GM21723 (cell line): ENCODE data around the gene IRS2.

Experiments used
- ATAC-seq: cut with Tn5 transposase; IDR thresholded peaks from one replicate; pipeline ENCODE4 v1.9.1; 2021; ENCODE audit warnings: mild to moderate bottlenecking, moderate library complexity; ENCODE audit not compliant: unreplicated experiment

The IRS2 gene

GRCh38 chr13:109803825-109804224 is 17.4 kb upstream of the IRS2 start:
- no peak for ATAC-seq

GRCh38 chr13:109802936-109803335 is 16.6 kb upstream of the IRS2 start:
- ATAC-seq = no peak

GRCh38 chr13:109795011-109795410 is 8.6 kb upstream of the IRS2 start:
- ATAC-seq = no peak

- no peak for ATAC-seq
Observed at GRCh38 chr13:109794095-109794494, 7.7 kb upstream of the IRS2 start.

GRCh38 chr13:109792416-109793059 is 6.2 kb upstream of the IRS2 start:
- no peak for ATAC-seq

GRCh38 chr13:109790942-109791605 is 4.7 kb upstream of the IRS2 start:
- ATAC-seq = no peak

GRCh38 chr13:109790086-109790485 is 3.7 kb upstream of the IRS2 start:
- ATAC-seq = no peak

GRCh38 chr13:109789262-109789661 is 2.9 kb upstream of the IRS2 start:
- no peak for ATAC-seq

GRCh38 chr13:109788372-109789111 is 2.2 kb upstream of the IRS2 start:
- no peak for ATAC-seq

GRCh38 chr13:109787135-109787954 is 962 bp upstream of the IRS2 start:
- peak; percentile 17 for ATAC-seq

GRCh38 chr13:109785892-109786450 is 412 bp downstream of the IRS2 start:
- peak; percentile 17 for ATAC-seq

GRCh38 chr13:109785141-109785891 is 1.1 kb downstream of the IRS2 start:
- no peak for ATAC-seq

GRCh38 chr13:109784590-109785140 is 1.7 kb downstream of the IRS2 start:
- ATAC-seq = no peak

- ATAC-seq = no peak
Observed at GRCh38 chr13:109783815-109784589, 2.4 kb downstream of the IRS2 start.

- ATAC-seq = no peak
Observed at GRCh38 chr13:109783447-109783814, 3.0 kb downstream of the IRS2 start.

GRCh38 chr13:109782823-109783431 is 3.5 kb downstream of the IRS2 start:
- ATAC-seq = no peak

GRCh38 chr13:109782066-109782822 is 4.1 kb downstream of the IRS2 start:
- ATAC-seq = no peak
